H1 (cell line): ENCODE results near the gene SYTL1. TPM values are rescaled to one million over a fixed set of nuclear protein-coding genes. Genes with fewer than 3 reads are reported as not detected.

Experiments used
- CTCF ChIA-PET: fragments of 300-600 bp; sonication (Branson Sonifier 250); formaldehyde crosslinking; loops from one replicate; lab custom pipeline; 2021; ENCODE audit not compliant: partially characterized antibody; lab: Charles Lee
- POLR2A ChIA-PET: fragments of 300-600 bp; sonication (Branson Sonifier 250); formaldehyde crosslinking; loops from one replicate; lab custom pipeline; 2021; ENCODE audit warnings: inconsistent platforms; ENCODE audit not compliant: partially characterized antibody; lab: Charles Lee
- DNase-seq, 2 experiments: peaks; one replicate each; pipeline versions ENCODE4 v3.0.0 to v3.0.0-alpha.2; 2010 to 2022; ENCODE audit warnings: low spot score in 2 of 2, low read depth in 1 of 2, mixed read lengths in 1 of 2
- FAIRE-seq: peaks from 2 replicates; lab custom pipeline; 2011; peaks lifted over from hg19 to GRCh38; lab: Jason Lieb, UNC
- H2AFZ ChIP-seq: 2 replicates; pipeline ENCODE4 v1.8.1; 2012; ENCODE audit warnings: low read length, inconsistent platforms
- H2AK5ac ChIP-seq: 2 replicates; pipeline ENCODE4 v1.6.1; 2013; ENCODE audit warnings: low read depth, low read length
- H2BK120ac ChIP-seq: replicated peaks from 2 replicates; pipeline ENCODE3; 2013; ENCODE audit warnings: low read depth, low read length, inconsistent platforms
- H2BK12ac ChIP-seq: 2 replicates; pipeline ENCODE4 v1.6.1; 2013; ENCODE audit warnings: low read depth, low read length
- H2BK15ac ChIP-seq: 2 replicates; pipeline ENCODE4 v1.6.1; 2013; ENCODE audit warnings: low read length
- H2BK20ac ChIP-seq: 2 replicates; pipeline ENCODE4 v1.6.1; 2013; ENCODE audit warnings: low read length
- H2BK5ac ChIP-seq: 2 replicates; pipeline ENCODE4 v1.6.1; 2013; ENCODE audit warnings: low read depth, low read length
- H3K14ac ChIP-seq: 2 replicates; pipeline ENCODE4 v1.6.1; 2013; ENCODE audit warnings: inconsistent platforms; ENCODE audit not compliant: insufficient read length
- H3K18ac ChIP-seq: 2 replicates; pipeline ENCODE4 v1.6.1; 2013; ENCODE audit warnings: low read length; ENCODE audit errors: extremely low read depth
- H3K23ac ChIP-seq: 2 replicates; pipeline ENCODE4 v1.6.1; 2013; ENCODE audit warnings: inconsistent platforms; ENCODE audit not compliant: insufficient read length
- H3K23me2 ChIP-seq: 2 replicates; pipeline ENCODE4 v1.6.1; 2013; ENCODE audit warnings: low read depth, low read length
- H3K27ac ChIP-seq: 2 replicates; pipeline ENCODE4 v1.6.1; 2011; ENCODE audit warnings: low read depth, low read length, inconsistent platforms
- H3K27me3 ChIP-seq, 4 experiments: replicated peaks in 1 of 4; 1 replicate in 1 of 4; 2 replicates in 3 of 4; pipeline versions ENCODE4 v1.6.1 to v1.8.1; 2011 to 2013; ENCODE audit warnings: low read length in 3 of 4, mild to moderate bottlenecking in 3 of 4, inconsistent platforms in 2 of 4, mixed read lengths in 2 of 4, moderate library complexity in 1 of 4; ENCODE audit not compliant: control insufficient read depth in 3 of 4, insufficient read depth in 3 of 4; ENCODE audit errors: extremely low read depth in 1 of 4
- H3K36me3 ChIP-seq, 4 experiments: 2 replicates each; pipeline versions ENCODE4 v1.6.1 to v1.8.1; 2011 to 2013; ENCODE audit warnings: mild to moderate bottlenecking in 4 of 4, low read length in 3 of 4, moderate library complexity in 2 of 4, control low read depth in 1 of 4, inconsistent platforms in 1 of 4; ENCODE audit not compliant: insufficient read depth in 4 of 4, control insufficient read depth in 2 of 4
- H3K4ac ChIP-seq: replicated peaks from 2 replicates; pipeline ENCODE3; 2013; ENCODE audit warnings: low read length, low read depth, mixed read lengths, inconsistent platforms; ENCODE audit not compliant: insufficient read length
- H3K4me1 ChIP-seq, 4 experiments: replicated peaks in 1 of 4; 1 replicate in 1 of 4; 2 replicates in 3 of 4; pipeline versions ENCODE4 v1.6.1 to v1.8.1; 2011 to 2013; ENCODE audit warnings: low read length in 3 of 4, inconsistent platforms in 2 of 4, mixed read lengths in 1 of 4; ENCODE audit not compliant: insufficient read depth in 4 of 4, control insufficient read depth in 3 of 4
- H3K4me2 ChIP-seq, 2 experiments: 2 replicates each; pipeline versions ENCODE4 v1.6.1 to v1.8.1; 2011 to 2013; ENCODE audit warnings: low read depth in 2 of 2, low read length in 2 of 2, control low read depth in 1 of 2, inconsistent platforms in 1 of 2, mild to moderate bottlenecking in 1 of 2; ENCODE audit not compliant: insufficient read depth in 1 of 2
- H3K4me3 ChIP-seq, 4 experiments: fragments of 200-600, 300-600 bp in 1 of 4; sonication (generic), shearing (Covaris generic), sonication (Bioruptor Twin) in 1 of 4; 2 replicates each; pipeline versions ENCODE4 v1.5.1 to v1.8.1; 2011 to 2016; ENCODE audit warnings: low read length in 4 of 4, low read depth in 3 of 4, control low read depth in 2 of 4, inconsistent platforms in 2 of 4, mild to moderate bottlenecking in 2 of 4, mixed read lengths in 1 of 4, moderate library complexity in 1 of 4; ENCODE audit not compliant: insufficient read depth in 2 of 4; ENCODE audit errors: extremely low read depth in 1 of 4
- H3K56ac ChIP-seq: replicated peaks from 2 replicates; pipeline ENCODE3; 2013; ENCODE audit warnings: low read depth, mild to moderate bottlenecking, mixed read lengths, low read length, inconsistent platforms; ENCODE audit not compliant: insufficient read length
- H3K79me1 ChIP-seq: 2 replicates; pipeline ENCODE4 v1.6.1; 2013; ENCODE audit warnings: low read depth, low read length, control low read depth
- H3K79me2 ChIP-seq, 2 experiments: 2 replicates each; pipeline versions ENCODE4 v1.6.1 to v1.8.1; 2012 to 2013; ENCODE audit warnings: low read length in 2 of 2, mild to moderate bottlenecking in 2 of 2, inconsistent platforms in 1 of 2; ENCODE audit not compliant: insufficient read depth in 2 of 2, control insufficient read depth in 1 of 2
- H3K9ac ChIP-seq, 4 experiments: replicated peaks in 1 of 4; 1 replicate in 1 of 4; 2 replicates in 3 of 4; pipeline versions ENCODE4 v1.6.1 to v1.8.1; 2011 to 2013; ENCODE audit warnings: low read depth in 3 of 4, low read length in 3 of 4, control low read depth in 2 of 4, mild to moderate bottlenecking in 2 of 4, moderate library complexity in 2 of 4, inconsistent platforms in 1 of 4; ENCODE audit errors: extremely low read depth in 1 of 4
- H3K9me3 ChIP-seq, 2 experiments: 2 replicates each; pipeline versions ENCODE4 v1.6.1 to v1.8.1; 2012 to 2013; ENCODE audit warnings: mild to moderate bottlenecking in 2 of 2, moderate library complexity in 2 of 2, control low read depth in 1 of 2, inconsistent platforms in 1 of 2, low read depth in 1 of 2, low read length in 1 of 2, mixed read lengths in 1 of 2; ENCODE audit not compliant: insufficient read depth in 2 of 2
- H4K20me1 ChIP-seq, 2 experiments: replicated peaks in 1 of 2; 2 replicates each; pipeline versions ENCODE3 to v1.8.1; 2011 to 2013; ENCODE audit warnings: inconsistent platforms in 2 of 2, low read length in 2 of 2, mild to moderate bottlenecking in 1 of 2; ENCODE audit not compliant: insufficient read depth in 2 of 2, control insufficient read depth in 1 of 2
- H4K5ac ChIP-seq: 2 replicates; pipeline ENCODE4 v1.6.1; 2013; ENCODE audit warnings: low read length, low read depth, mixed read lengths, inconsistent platforms; ENCODE audit not compliant: insufficient read length
- H4K8ac ChIP-seq: 2 replicates; pipeline ENCODE4 v1.8.0; 2013; ENCODE audit warnings: mild to moderate bottlenecking, moderate library complexity, low read length, inconsistent platforms; ENCODE audit not compliant: insufficient read depth; ENCODE audit errors: extremely low read depth
- H4K91ac ChIP-seq: replicated peaks from 2 replicates; pipeline ENCODE3; 2013; ENCODE audit warnings: low read length, mixed read lengths, inconsistent platforms; ENCODE audit not compliant: insufficient read length
- BACH1 ChIP-seq: IDR thresholded peaks from 2 replicates; pipeline ENCODE4 v1.6.1; 2012; ENCODE audit warnings: low read length, improper control_type of control experiment
- SIRT6 ChIP-seq: IDR thresholded peaks from one replicate; pipeline ENCODE4 v1.7.1; 2012; ENCODE audit warnings: low read length, inconsistent platforms
- WGBS, 2 experiments: shearing (Covaris generic) in 1 of 2; methylation state at CpG; one replicate each; pipeline versions ENCODE4 v1.1.6 to v1.1.7; 2013 to 2015; ENCODE audit warnings: low lambda C conversion rate in 2 of 2, mixed read lengths in 2 of 2, inconsistent platforms in 1 of 2, low coverage in 1 of 2, missing lambda C conversion rate in 1 of 2; ENCODE audit not compliant: insufficient replicate concordance in 2 of 2, insufficient coverage in 1 of 2, insufficient read length in 1 of 2; ENCODE audit errors: extremely low coverage in 1 of 2, missing lambda C conversion rate in 1 of 2; 5-methylcytosine and 5-hydroxymethylcytosine counted together
- polyA plus RNA-seq, 7 experiments: library from polyadenylated mRNA; depleted of rRNA in 3 of 7; stranded (reverse) in 5 of 7; unstranded in 2 of 7; fragments of >200 nt in 5 of 7; fragments of 200-250 nt in 2 of 7; gene quantifications; 1 replicate in 5 of 7; 2 replicates in 1 of 7; 4 replicates in 1 of 7; pipeline versions ENCODE4 v1.2.1 to v1.2.3, GENCODE V29; 2011 to 2013; ENCODE audit warnings: missing spikeins in 2 of 7, mixed read lengths in 2 of 7
- total RNA-seq: library from RNA; stranded (reverse); fragmentation: NEBNext Ultra II Directional; extraction: Animal tissue kit (Norgen Biotek cat#: 25700); gene quantifications from 2 replicates; pipeline ENCODE4 v1.2.1, GENCODE V29; 2021

The SYTL1 gene
- total and polyA plus RNA-seq, 2 of the 8 experiments (the other 6 are each of a cell fraction or from before 2014, with no cell fraction given): 6.4 to 19.5 TPM

DNA sequence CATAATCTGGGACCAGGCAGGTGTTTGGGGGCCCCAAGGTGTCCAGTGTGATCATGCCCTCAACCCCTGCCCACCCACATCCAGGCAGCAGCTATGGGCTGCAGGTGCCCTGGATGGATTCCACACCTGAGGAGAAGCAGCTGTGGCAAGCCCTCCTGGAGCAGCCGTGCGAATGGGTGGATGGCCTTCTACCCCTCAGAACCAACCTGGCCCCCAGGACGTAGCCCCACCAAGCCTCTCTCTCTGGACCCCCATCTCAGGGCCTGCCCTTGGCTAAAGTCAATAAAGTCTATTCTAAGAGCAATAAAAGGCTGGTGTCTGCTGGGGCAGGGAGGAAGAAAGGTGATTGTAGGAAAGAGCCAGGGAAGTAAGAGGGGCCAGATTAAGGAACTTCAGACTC, 11.8 kb downstream of the SYTL1 start:
- TF ChIP-seq BACH1 (no peak), SIRT6 (no peak)
- H3K23me2 ChIP-seq: peaks cover 25% of the 10 kb centered on the region
- H2BK20ac ChIP-seq: no peak overlapping the region
- H3K14ac ChIP-seq: no peak overlapping the region
- H3K56ac ChIP-seq: no peak overlapping the region
- H4K5ac ChIP-seq: no peak overlapping the region
- H3K4me3 ChIP-seq: no peak overlapping the region
- H3K36me3 ChIP-seq: no peaks in the 10 kb centered on the region
- no peak overlapping the region for H3K9ac ChIP-seq
- DNase-seq (no peak), FAIRE-seq (no peak)
- H3K79me2 ChIP-seq: no peaks in the 10 kb centered on the region
- H2BK5ac ChIP-seq: no peak overlapping the region
- H3K79me1 ChIP-seq: no peaks in the 10 kb centered on the region
- ChIA-PET POLR2A (interaction anchor here (0.9 to 10.9 kb wide), 5 partner anchors 8 to 47 kb away, joined by 3 to 101 read pairs (median 6); partner anchors contain the start of genes MAP3K6 and SYTL1), CTCF (interaction anchor here (0.6 to 28.8 kb wide), 12 partner anchors 8 to 430 kb away, joined by 3 to 625 read pairs (median 32); partner anchors contain the start of genes CD164L2, FCN3, GPR3 and MAP3K6)
- H3K23ac ChIP-seq: no peak overlapping the region
- H3K4me1 ChIP-seq: peaks cover 0 to 23% (median 9%) of the 10 kb centered on the region in 4 experiments; a peak in 6 of 7 replicates
- 90% methylated on average over 3 of the region's 3 CpGs; no CpG with 5 or more reads in 1 of the 2 experiments for WGBS, 2 experiments
- no peak overlapping the region for H2BK15ac ChIP-seq
- H3K27me3 ChIP-seq: peaks cover 0 to 22% (median 15%) of the 10 kb centered on the region in 4 experiments; a peak in 6 of 7 replicates
- H4K91ac ChIP-seq: no peak overlapping the region
- H4K8ac ChIP-seq: no peak overlapping the region
- no peak overlapping the region for H3K4ac ChIP-seq
- H3K4me2 ChIP-seq: no peak overlapping the region
- H2BK12ac ChIP-seq: no peak overlapping the region
- no peaks in the 10 kb centered on the region for H3K9me3 ChIP-seq
- no peak overlapping the region for H2AFZ ChIP-seq
- H2BK120ac ChIP-seq: no peak overlapping the region
- H2AK5ac ChIP-seq: no peak overlapping the region
- H3K27ac ChIP-seq: no peak overlapping the region
- peaks cover 0 to 7% of the 10 kb centered on the region in 2 experiments for H4K20me1 ChIP-seq
- H3K18ac ChIP-seq: no peak overlapping the region
